H9 (cell line): ENCODE results near the gene ZFTA. TPM values are rescaled to one million over a fixed set of nuclear protein-coding genes. Genes with fewer than 3 reads are reported as not detected.

ENCODE experiments used
- DNase-seq: peaks from one replicate; pipeline ENCODE4 v3.0.0-alpha.2; 2017
- H2AFZ ChIP-seq: one replicate; pipeline ENCODE4 v1.6.1; 2013; ENCODE audit warnings: mild to moderate bottlenecking, low read length, control low read depth, moderate library complexity
- H2AK5ac ChIP-seq: 2 replicates; pipeline ENCODE4 v1.6.1; 2013; ENCODE audit warnings: low read length, control low read depth, mixed read lengths; ENCODE audit not compliant: insufficient read length
- H2BK120ac ChIP-seq: one replicate; pipeline ENCODE4 v1.6.1; 2013; ENCODE audit warnings: low read depth, mild to moderate bottlenecking, low read length, control low read depth, inconsistent platforms; ENCODE audit not compliant: poor library complexity, severe bottlenecking
- H2BK12ac ChIP-seq: 2 replicates; pipeline ENCODE4 v1.6.1; 2013; ENCODE audit warnings: low read length, control low read depth, mixed read lengths, low read depth; ENCODE audit not compliant: insufficient read length
- H2BK15ac ChIP-seq: 2 replicates; pipeline ENCODE4 v1.6.1; 2013; ENCODE audit warnings: low read depth, low read length, control low read depth
- H2BK20ac ChIP-seq: one replicate; pipeline ENCODE4 v1.6.1; 2013; ENCODE audit warnings: low read depth, mild to moderate bottlenecking, low read length, control low read depth, inconsistent platforms; ENCODE audit not compliant: poor library complexity, severe bottlenecking
- H2BK5ac ChIP-seq: 2 replicates; pipeline ENCODE4 v1.6.1; 2013; ENCODE audit warnings: low read length, control low read depth, mixed read lengths; ENCODE audit not compliant: insufficient read length
- H3K14ac ChIP-seq: 2 replicates; pipeline ENCODE4 v1.6.1; 2013; ENCODE audit warnings: low read length, control low read depth; ENCODE audit not compliant: insufficient read depth
- H3K18ac ChIP-seq: 2 replicates; pipeline ENCODE4 v1.6.1; 2013; ENCODE audit warnings: low read depth, mild to moderate bottlenecking, mixed read lengths, low read length, control low read depth; ENCODE audit not compliant: insufficient read length
- H3K23ac ChIP-seq: 2 replicates; pipeline ENCODE4 v1.6.1; 2013; ENCODE audit warnings: low read length, control low read depth, mixed read lengths, low read depth; ENCODE audit not compliant: insufficient read length
- H3K23me2 ChIP-seq: 2 replicates; pipeline ENCODE4 v1.6.1; 2013; ENCODE audit warnings: low read depth, mild to moderate bottlenecking, mixed read lengths, low read length, control low read depth; ENCODE audit not compliant: insufficient read length, poor library complexity, severe bottlenecking
- H3K27ac ChIP-seq: 2 replicates; pipeline ENCODE4 v1.5.1; 2013; ENCODE audit warnings: low read length, control low read depth, mixed read lengths, low read depth; ENCODE audit not compliant: insufficient read length
- H3K27me3 ChIP-seq: 2 replicates; pipeline ENCODE4 v1.6.1; 2013; ENCODE audit warnings: low read length, control low read depth, inconsistent platforms; ENCODE audit not compliant: insufficient read depth
- H3K4ac ChIP-seq: 2 replicates; pipeline ENCODE4 v1.6.1; 2013; ENCODE audit warnings: low read depth, mild to moderate bottlenecking, control low read depth, inconsistent platforms, low read length, moderate library complexity
- H3K4me1 ChIP-seq: 2 replicates; pipeline ENCODE4 v1.6.1; 2013; ENCODE audit warnings: low read length, control low read depth, inconsistent platforms; ENCODE audit not compliant: insufficient read depth
- H3K4me2 ChIP-seq: 2 replicates; pipeline ENCODE4 v1.6.1; 2013; ENCODE audit warnings: low read length, control low read depth, mixed read lengths; ENCODE audit not compliant: insufficient read length, insufficient read depth
- H3K56ac ChIP-seq: 2 replicates; pipeline ENCODE4 v1.6.1; 2013; ENCODE audit warnings: low read depth, mild to moderate bottlenecking, mixed read lengths, low read length, control low read depth; ENCODE audit not compliant: insufficient read length
- H3K79me1 ChIP-seq: 2 replicates; pipeline ENCODE4 v1.6.1; 2013; ENCODE audit warnings: low read depth, mild to moderate bottlenecking, moderate library complexity, low read length, control low read depth, inconsistent platforms; ENCODE audit not compliant: insufficient read depth, poor library complexity, severe bottlenecking
- H3K79me2 ChIP-seq: 2 replicates; pipeline ENCODE4 v1.6.1; 2013; ENCODE audit warnings: low read length, control low read depth, inconsistent platforms; ENCODE audit not compliant: insufficient read depth
- H3K9ac ChIP-seq: 2 replicates; pipeline ENCODE4 v1.6.1; 2013; ENCODE audit warnings: low read length, control low read depth, mixed read lengths; ENCODE audit not compliant: insufficient read length; ENCODE audit errors: extremely low read depth
- H3K9me3 ChIP-seq: one replicate; pipeline ENCODE4 v1.6.1; 2013; ENCODE audit warnings: low read depth, low read length, inconsistent platforms; ENCODE audit not compliant: control insufficient read depth
- H3T11ph ChIP-seq: one replicate; pipeline ENCODE4 v1.6.1; 2013; ENCODE audit warnings: mild to moderate bottlenecking, low read length, control low read depth, inconsistent platforms
- H4K20me1 ChIP-seq: one replicate; pipeline ENCODE4 v1.6.1; 2013; ENCODE audit not compliant: control insufficient read depth, insufficient read length, insufficient read depth
- H4K5ac ChIP-seq: 2 replicates; pipeline ENCODE4 v1.6.1; 2013; ENCODE audit warnings: low read depth, mild to moderate bottlenecking, mixed read lengths, low read length, control low read depth; ENCODE audit not compliant: insufficient read length
- H4K8ac ChIP-seq: replicated peaks from 2 replicates; pipeline ENCODE4 v1.6.1; 2013; ENCODE audit warnings: low read length, control low read depth, mixed read lengths, low read depth; ENCODE audit not compliant: insufficient read length
- H4K91ac ChIP-seq: 2 replicates; pipeline ENCODE4 v1.6.1; 2013; ENCODE audit warnings: low read depth, mild to moderate bottlenecking, moderate library complexity, mixed read lengths, low read length, control low read depth; ENCODE audit not compliant: insufficient read length
- H3K27ac Mint-ChIP-seq, 3 experiments: 2 replicates in 2 of 3; 3 replicates in 1 of 3; pipeline ENCODE4 v1.8.0; 2020 to 2021; ENCODE audit warnings: mixed read lengths in 3 of 3, mild to moderate bottlenecking in 1 of 3, moderate library complexity in 1 of 3
- H3K27me3 Mint-ChIP-seq: 2 replicates; pipeline ENCODE4 v1.8.0; 2021; ENCODE audit warnings: low read depth, mild to moderate bottlenecking, moderate library complexity, mixed read lengths
- H3K36me3 Mint-ChIP-seq, 3 experiments: 2 replicates in 2 of 3; 3 replicates in 1 of 3; pipeline ENCODE4 v1.8.0; 2020 to 2021; ENCODE audit warnings: low read depth in 3 of 3, mixed read lengths in 3 of 3; ENCODE audit not compliant: insufficient read depth in 1 of 3
- H3K4me1 Mint-ChIP-seq, 2 experiments: 2 replicates each; pipeline ENCODE4 v1.8.0; 2020; ENCODE audit warnings: mixed read lengths in 2 of 2
- H3K4me3 Mint-ChIP-seq, 2 experiments: 2 replicates in 1 of 2; 3 replicates in 1 of 2; pipeline ENCODE4 v1.8.0; 2020 to 2021; ENCODE audit warnings: mild to moderate bottlenecking in 2 of 2, mixed read lengths in 2 of 2, moderate library complexity in 1 of 2
- H3K9me3 Mint-ChIP-seq, 2 experiments: 2 replicates in 1 of 2; 3 replicates in 1 of 2; pipeline ENCODE4 v1.8.0; 2020; ENCODE audit warnings: mild to moderate bottlenecking in 2 of 2, mixed read lengths in 2 of 2, moderate library complexity in 1 of 2
- CTCF ChIP-seq: fragments of 200-600 bp; sonication (generic); conservative IDR thresholded peaks from 3 replicates; pipeline ENCODE4 v1.8.0; 2021; ENCODE audit warnings: antibody characterized with exemption, mild to moderate bottlenecking
- WGBS: extraction: QIAGEN DNeasy Blood & Tissue Kit; methylation state at CpG from one replicate; pipeline ENCODE4 v1.1.7; 2013; ENCODE audit warnings: missing lambda C conversion rate, low lambda C conversion rate, mixed read lengths; ENCODE audit not compliant: insufficient read length; ENCODE audit errors: extremely low coverage; 5-methylcytosine and 5-hydroxymethylcytosine counted together
- total RNA-seq: library from RNA; stranded (reverse); gene quantifications from 2 replicates; pipeline ENCODE4 v1.2.1, GENCODE V29; 2021

ZFTA gene
- total RNA-seq, 1 experiment from 2014 or later, result 48.2 TPM

DNA sequence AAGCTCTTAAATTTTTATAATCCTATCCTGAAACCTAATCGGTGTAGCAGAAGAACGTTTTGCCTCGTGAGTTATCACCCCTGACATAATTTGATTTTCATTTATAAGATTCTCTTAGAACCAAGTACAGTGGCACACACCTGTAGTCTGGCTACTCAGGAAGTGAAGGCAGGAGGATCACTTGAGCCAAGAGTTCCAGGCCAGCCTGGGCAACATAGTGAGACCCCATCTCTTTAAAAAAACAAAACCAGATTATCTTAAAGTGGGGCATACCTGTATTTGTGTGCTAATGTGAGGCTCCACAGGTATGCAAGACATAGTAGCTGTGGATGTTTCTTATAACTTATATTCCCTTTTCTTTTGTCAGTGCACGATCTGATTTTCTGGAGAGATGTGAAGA, 19.0 kb downstream of the ZFTA start:
- Mint-ChIP-seq H3K4me3 (no peak overlapping the region), H3K9me3 (no peaks in the 10 kb centered on the region), H3K4me1 (peaks cover 15 to 17% of the 10 kb centered on the region in 2 experiments), H3K27me3 (no peaks in the 10 kb centered on the region), H3K36me3 (peaks cover 11 to 56% (median 43%) of the 10 kb centered on the region in 3 experiments; a peak in 6 of 7 replicates), H3K27ac (peak overlapping the region in 1 of 3 experiments; percentile 38; a peak in 1 of 7 replicates)
- no peak overlapping the region for H3K56ac ChIP-seq
- no peak for TF ChIP-seq CTCF
- no peak overlapping the region for H2BK12ac ChIP-seq
- H2BK15ac ChIP-seq, result no peak overlapping the region
- no CpG with 5 or more reads among the region's 4 CpGs for WGBS
- no peak overlapping the region for H2BK20ac ChIP-seq
- no peak overlapping the region for H3K23ac ChIP-seq
- no peak overlapping the region for H3K9ac ChIP-seq
- H2AFZ ChIP-seq, result no peak overlapping the region
- H4K8ac ChIP-seq, result no peak overlapping the region
- DNase-seq, result no peak
- H3K27me3 ChIP-seq, result no peaks in the 10 kb centered on the region
- H3K27ac ChIP-seq, result no peak overlapping the region
- no peak overlapping the region for H2BK120ac ChIP-seq
- H3K23me2 ChIP-seq, result no peaks in the 10 kb centered on the region
- H3K9me3 ChIP-seq, result no peaks in the 10 kb centered on the region
- no peak overlapping the region for H3K4ac ChIP-seq
- no peak overlapping the region for H4K91ac ChIP-seq
- H3K18ac ChIP-seq, result no peak overlapping the region
- no peak overlapping the region for H3K14ac ChIP-seq
- peaks cover 4% of the 10 kb centered on the region for H3K79me1 ChIP-seq
- peaks cover 2% of the 10 kb centered on the region; the same call in 1 of the 2 replicates for H3K79me2 ChIP-seq
- H3K4me1 ChIP-seq, result peaks cover 4% of the 10 kb centered on the region; the same call in 1 of the 2 replicates
- no peak overlapping the region for H2AK5ac ChIP-seq
- no peaks in the 10 kb centered on the region for H4K20me1 ChIP-seq
- H2BK5ac ChIP-seq, result no peak overlapping the region
- H3T11ph ChIP-seq, result no peak overlapping the region
- no peak overlapping the region for H3K4me2 ChIP-seq
- no peak overlapping the region for H4K5ac ChIP-seq
